ENCODE measurements around the gene WDR18.
"Not testable (repeated sequence)": the region's sequence is repeated elsewhere in the genome, so short reads cannot be mapped to it uniquely, and the experiment has no call there.

Gene WDR18

DNA sequence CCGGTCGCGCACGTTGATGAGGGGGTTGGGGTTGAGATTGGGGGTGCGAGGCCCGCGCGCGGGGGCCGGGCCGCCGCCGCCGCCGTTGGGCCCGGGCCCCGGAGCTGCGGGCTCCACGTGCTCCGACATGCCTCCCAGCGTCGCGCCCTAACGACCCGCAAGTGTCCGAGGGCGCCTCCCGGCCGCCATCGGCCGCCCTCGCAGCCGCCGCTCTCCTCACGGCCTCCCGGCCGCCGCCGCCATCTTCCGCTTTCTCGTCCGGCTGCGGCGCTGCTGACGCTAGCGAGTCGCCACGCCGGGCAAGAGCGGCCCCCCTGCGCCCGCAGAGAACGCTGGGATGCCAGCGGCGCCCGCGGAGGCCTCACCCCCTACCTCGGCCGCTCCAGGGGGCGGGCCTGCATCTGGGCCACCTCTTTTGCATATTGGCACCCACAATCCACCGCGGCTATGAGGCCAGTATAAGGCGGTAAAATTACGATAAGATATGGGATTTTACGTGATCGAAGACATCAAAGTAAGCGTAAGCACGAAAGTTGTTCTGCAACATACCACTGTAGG, 36.8 kb downstream of the WDR18 start, which contains the start of gene TMEM259:
TSS of gene TMEM259 (minus strand) at position 256 of the 558 bp plus-strand sequence. CDS start at position 129, 127 bp downstream.
- Histone ChIP-seq H3K4me3 (replicated peaks; ENCODE audit: insufficient read depth, low read length) (peak within 1 kb of the TSS; percentile 95), H3K27ac (replicated peaks) (peak within 1 kb of the TSS; percentile 98), H3K27me3 (ENCODE audit: insufficient read depth, poor library complexity, severe bottlenecking) (no peaks in the 10 kb centered on the region)
- TF ChIP-seq SPI1 (IDR thresholded peaks at IDR 0.05; ENCODE audit: borderline replicate concordance, low read depth) (peak; percentile 28; the same call in 1 of the 2 replicates), GABPA (IDR thresholded peaks at IDR 0.05; ENCODE audit: low read depth) (no peak), POLR2AphosphoS5 (IDR thresholded peaks at IDR 0.05; ENCODE audit: low read depth) (peak; percentile 42; the same call in 1 of the 2 replicates)
- TF ChIP-seq, protein P1, sequence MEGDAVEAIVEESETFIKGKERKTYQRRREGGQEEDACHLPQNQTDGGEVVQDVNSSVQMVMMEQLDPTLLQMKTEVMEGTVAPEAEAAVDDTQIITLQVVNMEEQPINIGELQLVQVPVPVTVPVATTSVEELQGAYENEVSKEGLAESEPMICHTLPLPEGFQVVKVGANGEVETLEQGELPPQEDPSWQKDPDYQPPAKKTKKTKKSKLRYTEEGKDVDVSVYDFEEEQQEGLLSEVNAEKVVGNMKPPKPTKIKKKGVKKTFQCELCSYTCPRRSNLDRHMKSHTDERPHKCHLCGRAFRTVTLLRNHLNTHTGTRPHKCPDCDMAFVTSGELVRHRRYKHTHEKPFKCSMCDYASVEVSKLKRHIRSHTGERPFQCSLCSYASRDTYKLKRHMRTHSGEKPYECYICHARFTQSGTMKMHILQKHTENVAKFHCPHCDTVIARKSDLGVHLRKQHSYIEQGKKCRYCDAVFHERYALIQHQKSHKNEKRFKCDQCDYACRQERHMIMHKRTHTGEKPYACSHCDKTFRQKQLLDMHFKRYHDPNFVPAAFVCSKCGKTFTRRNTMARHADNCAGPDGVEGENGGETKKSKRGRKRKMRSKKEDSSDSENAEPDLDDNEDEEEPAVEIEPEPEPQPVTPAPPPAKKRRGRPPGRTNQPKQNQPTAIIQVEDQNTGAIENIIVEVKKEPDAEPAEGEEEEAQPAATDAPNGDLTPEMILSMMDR (IDR thresholded peaks at IDR 0.05; ENCODE audit: insufficient read depth, low read length): no peak
- TF ChIP-seq, protein P2, sequence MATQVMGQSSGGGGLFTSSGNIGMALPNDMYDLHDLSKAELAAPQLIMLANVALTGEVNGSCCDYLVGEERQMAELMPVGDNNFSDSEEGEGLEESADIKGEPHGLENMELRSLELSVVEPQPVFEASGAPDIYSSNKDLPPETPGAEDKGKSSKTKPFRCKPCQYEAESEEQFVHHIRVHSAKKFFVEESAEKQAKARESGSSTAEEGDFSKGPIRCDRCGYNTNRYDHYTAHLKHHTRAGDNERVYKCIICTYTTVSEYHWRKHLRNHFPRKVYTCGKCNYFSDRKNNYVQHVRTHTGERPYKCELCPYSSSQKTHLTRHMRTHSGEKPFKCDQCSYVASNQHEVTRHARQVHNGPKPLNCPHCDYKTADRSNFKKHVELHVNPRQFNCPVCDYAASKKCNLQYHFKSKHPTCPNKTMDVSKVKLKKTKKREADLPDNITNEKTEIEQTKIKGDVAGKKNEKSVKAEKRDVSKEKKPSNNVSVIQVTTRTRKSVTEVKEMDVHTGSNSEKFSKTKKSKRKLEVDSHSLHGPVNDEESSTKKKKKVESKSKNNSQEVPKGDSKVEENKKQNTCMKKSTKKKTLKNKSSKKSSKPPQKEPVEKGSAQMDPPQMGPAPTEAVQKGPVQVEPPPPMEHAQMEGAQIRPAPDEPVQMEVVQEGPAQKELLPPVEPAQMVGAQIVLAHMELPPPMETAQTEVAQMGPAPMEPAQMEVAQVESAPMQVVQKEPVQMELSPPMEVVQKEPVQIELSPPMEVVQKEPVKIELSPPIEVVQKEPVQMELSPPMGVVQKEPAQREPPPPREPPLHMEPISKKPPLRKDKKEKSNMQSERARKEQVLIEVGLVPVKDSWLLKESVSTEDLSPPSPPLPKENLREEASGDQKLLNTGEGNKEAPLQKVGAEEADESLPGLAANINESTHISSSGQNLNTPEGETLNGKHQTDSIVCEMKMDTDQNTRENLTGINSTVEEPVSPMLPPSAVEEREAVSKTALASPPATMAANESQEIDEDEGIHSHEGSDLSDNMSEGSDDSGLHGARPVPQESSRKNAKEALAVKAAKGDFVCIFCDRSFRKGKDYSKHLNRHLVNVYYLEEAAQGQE (IDR thresholded peaks at IDR 0.05; ENCODE audit: insufficient replicate concordance, low read depth): peak; percentile 69
- DNase-seq (ENCODE audit: low read depth in 1 of 2, low spot score in 1 of 2): peak; percentile 93 to 97

- H3K27ac ChIP-seq (replicated peaks); H3K27me3 ChIP-seq (ENCODE audit: insufficient read depth, poor library complexity, severe bottlenecking): not testable (repeated sequence)
These were observed 39.7 kb downstream of the WDR18 start for GRCh38 chr19:1023883-1024188.

DNA sequence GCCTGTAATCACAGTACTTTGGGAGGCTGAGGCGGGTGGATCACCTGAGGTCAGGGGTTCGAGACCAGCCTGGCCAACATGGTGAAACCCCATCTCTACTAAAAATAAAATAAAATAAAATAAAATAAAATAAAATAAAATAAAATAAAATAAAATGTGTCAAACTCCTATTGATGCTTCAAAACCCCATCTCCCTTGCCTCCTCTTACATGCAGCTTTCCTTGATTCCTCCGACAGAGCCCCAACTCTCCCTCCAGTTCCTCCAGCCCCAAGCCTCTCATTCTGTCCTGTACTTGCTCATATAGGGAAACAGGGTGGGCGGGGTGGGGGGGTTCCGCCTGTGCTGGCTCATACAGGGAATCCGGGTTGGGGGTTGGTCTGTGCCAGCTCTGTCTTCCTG, 40.9 kb downstream of the WDR18 start:
- H3K27ac ChIP-seq (replicated peaks): not testable (repeated sequence)

More at GRCh38 chr19:1023883-1024188, 39.7 kb downstream of the WDR18 start:
- H3K4me3 ChIP-seq (replicated peaks; ENCODE audit: insufficient read depth, low read length); DNase-seq (ENCODE audit: low read depth in 1 of 2, low spot score in 1 of 2): not testable (repeated sequence)

GRCh38 chr19:1025960-1026782, 42.0 kb downstream of the WDR18 start, which contains the start of gene CNN2:
CNN2 (plus strand) TSS chr19:1026608; CDS start chr19:1026662, 54 bp downstream.
- Histone ChIP-seq H3K27me3 (ENCODE audit: insufficient read depth, poor library complexity, severe bottlenecking) (no peaks in the 10 kb centered on the region), H3K27ac (replicated peaks) (peak within 1 kb of the TSS; percentile 96), H3K4me3 (replicated peaks; ENCODE audit: insufficient read depth, low read length) (peak within 1 kb of the TSS; percentile 75)
- TF ChIP-seq GABPA (IDR thresholded peaks at IDR 0.05; ENCODE audit: low read depth) (no peak), POLR2AphosphoS5 (IDR thresholded peaks at IDR 0.05; ENCODE audit: low read depth) (no peak), SPI1 (IDR thresholded peaks at IDR 0.05; ENCODE audit: borderline replicate concordance, low read depth) (no peak)
- TF ChIP-seq, protein P2 (IDR thresholded peaks at IDR 0.05; ENCODE audit: insufficient replicate concordance, low read depth): no peak
- TF ChIP-seq, protein P1 (IDR thresholded peaks at IDR 0.05; ENCODE audit: insufficient read depth, low read length): no peak
- DNase-seq (ENCODE audit: low read depth in 1 of 2, low spot score in 1 of 2): peak in 1 of 2 experiments; percentile 72

More for the DNA sequence above, 40.9 kb downstream of the WDR18 start:
- DNase-seq (ENCODE audit: low read depth in 1 of 2, low spot score in 1 of 2); H3K27me3 ChIP-seq (ENCODE audit: insufficient read depth, poor library complexity, severe bottlenecking); H3K4me3 ChIP-seq (replicated peaks; ENCODE audit: insufficient read depth, low read length): not testable (repeated sequence)

All from HL-60 (cell line).